HTERT RPE-1 (cell line): ENCODE measurements around the gene DENND6A.
"Not testable (repeated sequence)": the region's sequence is repeated elsewhere in the genome, so short reads cannot be mapped to it uniquely, and the experiment has no call there.

Experiments used
- in situ Hi-C: fragments of 300-500 bp; cut with MboI; formaldehyde crosslinking; loops from 4 replicates; pipeline ENCODE4 v1.14.3; 2020; ENCODE audit warnings: low sequenced_read_pairs

Gene DENND6A

GRCh38 chr3:57694146-57694545, 1.3 kb upstream of the DENND6A start:
- in situ Hi-C loops = no loop called here

- in situ Hi-C loops = not testable (repeated sequence)
Measured at GRCh38 chr3:57692133-57692395, 813 bp downstream of the DENND6A start.

GRCh38 chr3:57691411-57692132, 1.3 kb downstream of the DENND6A start:
- in situ Hi-C loops = no loop called here

- in situ Hi-C loops = no loop called here
Measured at GRCh38 chr3:57689367-57690053, 3.4 kb downstream of the DENND6A start.

- in situ Hi-C loops = no loop called here
Measured at GRCh38 chr3:57688291-57688690, 4.6 kb downstream of the DENND6A start.

- in situ Hi-C loops = no loop called here
Measured at GRCh38 chr3:57683286-57683685, 9.6 kb downstream of the DENND6A start.

GRCh38 chr3:57682284-57682683, 10.6 kb downstream of the DENND6A start:
- in situ Hi-C loops = no loop called here

DNA sequence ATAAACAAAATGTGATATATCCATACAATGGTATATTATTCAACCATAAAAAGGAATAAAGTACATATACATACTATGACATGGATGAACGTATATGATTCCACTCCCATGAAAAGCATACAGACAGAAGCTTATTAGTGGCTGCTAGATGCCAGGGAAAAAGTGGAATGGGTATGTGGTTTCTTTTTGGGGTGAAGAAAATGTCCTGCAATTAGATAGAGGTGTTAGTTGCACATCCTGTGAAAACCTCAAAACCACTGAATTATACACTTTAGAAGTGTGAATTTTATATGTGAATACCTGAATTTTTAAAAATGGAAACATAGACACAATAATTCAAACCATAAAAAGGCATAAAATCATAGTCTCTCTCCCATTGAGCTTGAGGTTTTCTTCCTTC, 11.2 kb downstream of the DENND6A start:
- in situ Hi-C loops = no loop called here

- in situ Hi-C loops = no loop called here
Measured at GRCh38 chr3:57680046-57680445, 12.8 kb downstream of the DENND6A start.

- in situ Hi-C loops = no loop called here
Measured at GRCh38 chr3:57675530-57675929, 17.3 kb downstream of the DENND6A start.

- in situ Hi-C loops = no loop called here
Measured at GRCh38 chr3:57673156-57673555, 19.7 kb downstream of the DENND6A start.

DNA sequence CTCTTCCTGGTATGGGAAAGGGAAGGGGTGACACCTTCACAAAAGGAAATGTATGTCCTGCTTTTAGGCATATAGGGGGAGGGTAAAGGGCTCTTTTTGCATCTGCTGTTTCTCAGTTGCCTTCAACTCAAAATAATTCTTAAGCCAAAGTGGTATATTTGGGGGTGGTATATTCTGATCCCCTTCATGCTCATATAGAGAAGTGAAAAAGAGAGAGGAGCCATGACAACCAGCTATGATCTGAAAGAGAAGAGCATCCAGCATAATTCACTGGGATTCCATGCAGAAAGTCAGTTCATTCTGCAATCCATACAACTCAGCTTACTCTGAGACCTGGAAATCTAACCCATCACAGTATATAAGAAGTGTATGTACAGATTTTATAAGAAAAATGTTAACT, 22.3 kb downstream of the DENND6A start:
- in situ Hi-C loops = no loop called here

DNA sequence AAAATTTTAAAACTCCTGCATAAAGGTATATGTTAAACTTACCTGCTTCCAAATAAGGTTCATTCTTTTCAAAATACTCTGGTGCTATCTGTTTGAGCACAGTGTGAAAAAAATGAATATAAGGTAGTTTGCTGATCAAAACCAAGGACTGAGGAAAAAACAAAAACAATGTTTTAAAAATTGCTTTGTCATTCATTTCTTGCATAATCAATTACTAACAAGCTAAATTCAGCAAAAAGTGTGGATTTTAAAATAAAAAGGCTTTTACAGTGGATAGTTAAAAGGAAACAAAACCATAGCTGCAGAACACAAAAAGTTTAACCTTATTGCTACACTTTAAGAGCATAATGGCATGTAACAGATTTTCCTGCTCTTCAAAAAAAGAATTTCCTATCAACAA, 31.5 kb downstream of the DENND6A start:
- in situ Hi-C loops = no loop called here

DNA sequence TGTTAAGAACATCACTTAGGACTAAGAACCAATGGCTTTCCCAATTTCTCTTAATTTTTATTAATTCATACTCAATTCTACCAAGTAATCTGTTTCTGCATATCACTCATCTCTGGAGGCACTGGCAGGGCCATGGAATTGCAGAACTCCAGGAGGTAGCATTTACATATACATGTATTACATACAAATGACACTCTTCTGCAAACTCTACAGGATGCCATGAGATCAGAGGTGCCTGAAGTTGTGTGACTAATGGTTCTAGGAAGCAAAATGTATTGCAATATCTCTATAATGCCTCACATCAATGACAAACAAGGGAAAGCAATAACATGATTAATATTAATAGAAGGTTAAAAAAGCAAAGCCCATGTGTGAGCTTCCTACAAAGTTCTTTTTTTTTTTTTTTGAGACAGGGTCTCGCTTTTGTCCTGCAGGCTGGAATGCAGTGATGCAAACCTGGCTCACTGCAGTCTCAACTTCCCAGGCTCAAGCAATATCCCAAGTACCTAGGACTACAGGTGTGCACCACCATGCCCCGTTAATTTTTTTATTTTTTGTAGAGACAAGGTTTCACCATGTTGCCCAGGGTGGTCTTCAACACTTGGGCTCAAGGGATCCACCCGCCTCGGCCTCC, 33.0 kb downstream of the DENND6A start:
- in situ Hi-C loops = no loop called here

DNA sequence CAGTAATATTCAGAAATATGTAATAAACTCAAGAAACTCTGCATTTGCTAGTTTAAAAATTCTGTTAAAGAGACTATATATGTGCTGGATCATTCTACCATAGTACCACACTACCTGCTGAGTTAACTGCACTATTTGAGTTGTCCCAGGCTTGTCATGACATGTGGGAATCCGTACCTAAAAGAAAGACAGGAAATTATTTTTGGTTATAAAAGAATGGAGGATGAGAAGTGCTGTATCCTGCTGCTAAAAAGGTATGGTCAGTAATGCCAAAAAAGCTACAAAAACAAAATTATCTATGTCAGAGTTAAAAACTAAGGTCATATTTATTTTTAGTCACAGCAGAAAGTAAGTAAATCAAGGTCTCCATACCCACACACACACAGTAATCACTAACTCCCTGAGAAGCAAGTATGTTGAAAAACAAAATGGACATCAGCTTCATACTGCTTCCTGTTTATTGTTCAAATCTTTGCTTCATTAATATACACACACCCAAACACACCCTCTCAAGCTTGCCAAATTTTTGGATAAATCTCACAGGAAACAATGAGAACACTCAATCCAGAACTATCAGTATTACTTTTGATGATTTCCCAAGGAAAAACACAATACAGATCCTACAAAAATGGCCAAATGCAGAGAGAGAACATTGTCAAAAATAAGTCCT, 33.7 kb downstream of the DENND6A start:
- in situ Hi-C loops = no loop called here

DNA sequence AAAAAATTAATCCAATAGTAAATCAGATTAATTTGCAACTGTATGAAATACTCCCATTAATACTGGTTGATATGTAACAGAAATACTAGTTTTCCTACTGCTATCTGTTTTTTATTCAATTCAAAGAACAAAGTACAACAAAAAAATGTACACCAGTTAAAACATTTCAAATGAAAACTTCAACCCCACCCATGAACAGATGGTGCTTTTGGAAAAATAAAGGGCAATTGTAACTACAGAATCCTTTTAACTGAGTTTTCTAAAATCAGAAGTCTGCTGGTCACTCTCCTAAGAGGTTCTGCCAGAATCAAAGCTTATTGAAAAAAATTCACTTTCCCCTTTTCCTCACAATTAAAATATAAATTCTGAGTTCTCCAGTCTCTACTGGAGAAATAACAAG, 34.3 kb downstream of the DENND6A start:
- in situ Hi-C loops = no loop called here

GRCh38 chr3:57655727-57656126, 37.1 kb downstream of the DENND6A start:
- in situ Hi-C loops = no loop called here

- in situ Hi-C loops = no loop called here
Measured at GRCh38 chr3:57654267-57654666, 38.6 kb downstream of the DENND6A start.

GRCh38 chr3:57652203-57652602, 40.7 kb downstream of the DENND6A start:
- in situ Hi-C loops = no loop called here

GRCh38 chr3:57647292-57647940, 45.5 kb downstream of the DENND6A start:
- in situ Hi-C loops = no loop called here

GRCh38 chr3:57646723-57647122, 46.2 kb downstream of the DENND6A start:
- in situ Hi-C loops = no loop called here
